ENCODE results near the gene PRKG1. TPM values are rescaled to one million over a fixed set of nuclear protein-coding genes. Genes with fewer than 3 reads are reported as not detected.
"Not testable (repeated sequence)": the region's sequence is repeated elsewhere in the genome, so short reads cannot be mapped to it uniquely, and the experiment has no call there.

PRKG1 gene
- total and polyA plus RNA-seq, 2 donors (not counting 1 experiment from before 2014, with no cell fraction given): 45.8 to 71.8 TPM

GRCh38 chr10:51158832-51159231, 84.5 kb downstream of the PRKG1 start:
- Histone ChIP-seq H3K27ac (ENCODE audit: insufficient read depth, low read length) (no peak overlapping the region), H3K36me3 (ENCODE audit: control insufficient read depth, insufficient read depth, low read length) (no peaks in the 10 kb centered on the region), H3K4me1 (ENCODE audit: control insufficient read depth, extremely low read depth, insufficient read depth, low read length) (no peaks in the 10 kb centered on the region), H3K79me2 (ENCODE audit: control insufficient read depth, insufficient read depth, low read length) (no peaks in the 10 kb centered on the region), H2AFZ (ENCODE audit: low read length) (no peak overlapping the region), H3K27me3 (ENCODE audit: control insufficient read depth, insufficient read depth, low read length) (no peaks in the 10 kb centered on the region), H3K9ac (ENCODE audit: insufficient read depth, low read length) (no peak overlapping the region), H3K4me3 (replicated peaks in 1 of 4; ENCODE audit: control extremely low read depth in 1 of 4, insufficient read depth in 1 of 4, low read depth in 3 of 4, low read length in 4 of 4) (no peak overlapping the region), H3K9me3 (ENCODE audit: control insufficient read depth, insufficient read depth, low read depth, low read length) (no peaks in the 10 kb centered on the region), H3K4me2 (ENCODE audit: extremely low read depth, insufficient read depth, low read length) (no peak overlapping the region), H4K20me1 (ENCODE audit: control insufficient read depth, extremely low read depth, insufficient read depth, low read length) (no peaks in the 10 kb centered on the region)
- TF ChIP-seq CTCF (conservative IDR thresholded peaks at IDR 0.05 in 1 of 2, IDR thresholded peaks at IDR 0.05 in 1 of 2; ENCODE audit: low read depth in 1 of 2, low read length in 2 of 2): no peak
- TF ChIP-seq EZH2 (IDR thresholded peaks at IDR 0.05; ENCODE audit: low read length, missing control alignments): no peak
- DNase-seq (ENCODE audit: low read depth in 2 of 2): no peak

GRCh38 chr10:51159841-51160240, 85.6 kb downstream of the PRKG1 start:
- Histone ChIP-seq H3K4me2 (ENCODE audit: extremely low read depth, insufficient read depth, low read length) (no peak overlapping the region), H3K79me2 (ENCODE audit: control insufficient read depth, insufficient read depth, low read length) (no peaks in the 10 kb centered on the region), H3K27ac (ENCODE audit: insufficient read depth, low read length) (no peak overlapping the region), H4K20me1 (ENCODE audit: control insufficient read depth, extremely low read depth, insufficient read depth, low read length) (no peaks in the 10 kb centered on the region), H3K27me3 (ENCODE audit: control insufficient read depth, insufficient read depth, low read length) (no peaks in the 10 kb centered on the region), H3K4me1 (ENCODE audit: control insufficient read depth, extremely low read depth, insufficient read depth, low read length) (no peaks in the 10 kb centered on the region), H3K4me3 (replicated peaks in 1 of 4; ENCODE audit: control extremely low read depth in 1 of 4, insufficient read depth in 1 of 4, low read depth in 3 of 4, low read length in 4 of 4) (no peak overlapping the region), H2AFZ (ENCODE audit: low read length) (no peak overlapping the region), H3K36me3 (ENCODE audit: control insufficient read depth, insufficient read depth, low read length) (no peaks in the 10 kb centered on the region), H3K9ac (ENCODE audit: insufficient read depth, low read length) (no peak overlapping the region), H3K9me3 (ENCODE audit: control insufficient read depth, insufficient read depth, low read depth, low read length) (no peaks in the 10 kb centered on the region)
- TF ChIP-seq EZH2 (IDR thresholded peaks at IDR 0.05; ENCODE audit: low read length, missing control alignments) (no peak), CTCF (conservative IDR thresholded peaks at IDR 0.05 in 1 of 2, IDR thresholded peaks at IDR 0.05 in 1 of 2; ENCODE audit: low read depth in 1 of 2, low read length in 2 of 2) (no peak)
- DNase-seq (ENCODE audit: low read depth in 2 of 2): peak in 1 of 2 donors; percentile 60

GRCh38 chr10:51162002-51162401, 87.7 kb downstream of the PRKG1 start:
- no peak for TF ChIP-seq EZH2 (IDR thresholded peaks at IDR 0.05; ENCODE audit: low read length, missing control alignments)
- TF ChIP-seq CTCF (conservative IDR thresholded peaks at IDR 0.05 in 1 of 2, IDR thresholded peaks at IDR 0.05 in 1 of 2; ENCODE audit: low read depth in 1 of 2, low read length in 2 of 2): no peak
- no peak overlapping the region for H3K9ac ChIP-seq (ENCODE audit: insufficient read depth, low read length)
- H3K4me1 ChIP-seq (ENCODE audit: control insufficient read depth, extremely low read depth, insufficient read depth, low read length): no peaks in the 10 kb centered on the region
- H3K4me2 ChIP-seq (ENCODE audit: extremely low read depth, insufficient read depth, low read length): no peak overlapping the region
- H3K4me3 ChIP-seq (replicated peaks in 1 of 4; ENCODE audit: control extremely low read depth in 1 of 4, insufficient read depth in 1 of 4, low read depth in 3 of 4, low read length in 4 of 4): no peak overlapping the region
- DNase-seq (ENCODE audit: low read depth in 2 of 2): peak; percentile 37 to 38
- H4K20me1 ChIP-seq (ENCODE audit: control insufficient read depth, extremely low read depth, insufficient read depth, low read length): no peaks in the 10 kb centered on the region
- no peak overlapping the region for H2AFZ ChIP-seq (ENCODE audit: low read length)
- H3K9me3 ChIP-seq (ENCODE audit: control insufficient read depth, insufficient read depth, low read depth, low read length): no peaks in the 10 kb centered on the region
- no peaks in the 10 kb centered on the region for H3K27me3 ChIP-seq (ENCODE audit: control insufficient read depth, insufficient read depth, low read length)
- no peaks in the 10 kb centered on the region for H3K79me2 ChIP-seq (ENCODE audit: control insufficient read depth, insufficient read depth, low read length)
- no peak overlapping the region for H3K27ac ChIP-seq (ENCODE audit: insufficient read depth, low read length)
- no peaks in the 10 kb centered on the region for H3K36me3 ChIP-seq (ENCODE audit: control insufficient read depth, insufficient read depth, low read length)

GRCh38 chr10:51163380-51164049, 89.2 kb downstream of the PRKG1 start:
- not testable (repeated sequence) for H3K9ac ChIP-seq (ENCODE audit: insufficient read depth, low read length); H3K4me2 ChIP-seq (ENCODE audit: extremely low read depth, insufficient read depth, low read length); DNase-seq (ENCODE audit: low read depth in 2 of 2)

More at GRCh38 chr10:51163380-51164049, 89.2 kb downstream of the PRKG1 start:
- H4K20me1 ChIP-seq (ENCODE audit: control insufficient read depth, extremely low read depth, insufficient read depth, low read length); H3K79me2 ChIP-seq (ENCODE audit: control insufficient read depth, insufficient read depth, low read length); H2AFZ ChIP-seq (ENCODE audit: low read length); H3K27me3 ChIP-seq (ENCODE audit: control insufficient read depth, insufficient read depth, low read length); H3K4me1 ChIP-seq (ENCODE audit: control insufficient read depth, extremely low read depth, insufficient read depth, low read length); H3K36me3 ChIP-seq (ENCODE audit: control insufficient read depth, insufficient read depth, low read length); H3K4me3 ChIP-seq (replicated peaks in 1 of 4; ENCODE audit: control extremely low read depth in 1 of 4, insufficient read depth in 1 of 4, low read depth in 3 of 4, low read length in 4 of 4); H3K27ac ChIP-seq (ENCODE audit: insufficient read depth, low read length); H3K9me3 ChIP-seq (ENCODE audit: control insufficient read depth, insufficient read depth, low read depth, low read length): not testable (repeated sequence)
